HEK293T (cell line): ENCODE results near the gene LRRC4C.

Experiments
- BHLHE40 ChIP-seq: fragments of 450-650 bp; IDR thresholded peaks from 2 replicates; pipeline ENCODE4 v1.6.1; 2016; ENCODE audit warnings: mild to moderate bottlenecking, moderate library complexity, borderline replicate concordance
- CTBP1 ChIP-seq: fragments of 450-650 bp; IDR thresholded peaks from 2 replicates; pipeline ENCODE4 v1.6.1; 2016; ENCODE audit warnings: borderline replicate concordance
- ELF4 ChIP-seq: fragments of 450-650 bp; IDR thresholded peaks from 2 replicates; pipeline ENCODE4 v1.6.1; 2017; ENCODE audit warnings: antibody characterized with exemption
- FOXA1 ChIP-seq: fragments of 450-650 bp; IDR thresholded peaks from 2 replicates; pipeline ENCODE4 v1.6.1; 2016; ENCODE audit warnings: mild to moderate bottlenecking
- FOXK2 ChIP-seq: fragments of 450-650 bp; IDR thresholded peaks from 2 replicates; pipeline ENCODE4 v1.6.1; 2016; ENCODE audit warnings: mild to moderate bottlenecking
- FOXM1 ChIP-seq: fragments of 450-650 bp; IDR thresholded peaks from 2 replicates; pipeline ENCODE4 v1.6.1; 2017; ENCODE audit warnings: mild to moderate bottlenecking, borderline replicate concordance
- PKNOX1 ChIP-seq: fragments of 450-650 bp; IDR thresholded peaks from 2 replicates; pipeline ENCODE4 v1.6.1; 2016
- SP1 ChIP-seq: fragments of 450-650 bp; IDR thresholded peaks from 2 replicates; pipeline ENCODE4 v1.6.1; 2017
- SUZ12 ChIP-seq: fragments of 450-650 bp; IDR thresholded peaks from 2 replicates; pipeline ENCODE4 v1.6.1; 2016; ENCODE audit warnings: mild to moderate bottlenecking
- ZNF384 ChIP-seq: fragments of 450-650 bp; IDR thresholded peaks from 2 replicates; pipeline ENCODE4 v1.6.1; 2016

- no peak for TF ChIP-seq SUZ12
- TF ChIP-seq FOXM1 = no peak
- TF ChIP-seq ELF4 = no peak
- TF ChIP-seq PKNOX1 = no peak
- no peak for TF ChIP-seq ZNF384
- no peak for TF ChIP-seq FOXK2
- TF ChIP-seq BHLHE40 = no peak
- no peak for TF ChIP-seq SP1
- TF ChIP-seq CTBP1 = no peak
- no peak for TF ChIP-seq FOXA1
Measured at GRCh38 chr11:41307296-41308080, 152.0 kb downstream of the LRRC4C start.
